IgD-negative memory B cell (primary cell): Measurements from ENCODE around the gene SOX4. TPM values are rescaled to one million over a fixed set of nuclear protein-coding genes. Genes with fewer than 3 reads are reported as not detected.
A peak's percentile ranks its signal among the peaks of the same experiment; 100 is the strongest.

ENCODE experiments used
- H3K27ac Mint-ChIP-seq, 3 donors: one replicate each; pipeline ENCODE4 v1.8.0; 2020 to 2022; ENCODE audit warnings: mild to moderate bottlenecking in 3 of 3, mixed read lengths in 3 of 3, moderate library complexity in 1 of 3
- H3K27me3 Mint-ChIP-seq: one replicate; pipeline ENCODE4 v1.8.0; 2021; ENCODE audit warnings: mixed read lengths
- H3K36me3 Mint-ChIP-seq: one replicate; pipeline ENCODE4 v1.8.0; 2020; ENCODE audit warnings: mild to moderate bottlenecking, mixed read lengths
- H3K4me1 Mint-ChIP-seq, 3 donors: one replicate each; pipeline ENCODE4 v1.8.0; 2020 to 2022; ENCODE audit warnings: mixed read lengths in 3 of 3, mild to moderate bottlenecking in 1 of 3
- H3K4me3 Mint-ChIP-seq, 4 donors: one replicate each; pipeline ENCODE4 v1.8.0; 2020 to 2022; ENCODE audit warnings: mild to moderate bottlenecking in 4 of 4, mixed read lengths in 4 of 4, moderate library complexity in 3 of 4
- H3K9me3 Mint-ChIP-seq, 3 donors: one replicate each; pipeline ENCODE4 v1.8.0; 2020 to 2021; ENCODE audit warnings: mixed read lengths in 3 of 3, mild to moderate bottlenecking in 1 of 3
- polyA plus RNA-seq: library from polyadenylated mRNA; unstranded; fragments of 300-500 nt; fragmentation: Illumina TruSeq; gene quantifications from one replicate; pipeline ENCODE4 v1.2.3, GENCODE V29; 2021

The SOX4 gene
- polyA plus RNA-seq, 1 donor from 2014 or later = 1.2 TPM

DNA sequence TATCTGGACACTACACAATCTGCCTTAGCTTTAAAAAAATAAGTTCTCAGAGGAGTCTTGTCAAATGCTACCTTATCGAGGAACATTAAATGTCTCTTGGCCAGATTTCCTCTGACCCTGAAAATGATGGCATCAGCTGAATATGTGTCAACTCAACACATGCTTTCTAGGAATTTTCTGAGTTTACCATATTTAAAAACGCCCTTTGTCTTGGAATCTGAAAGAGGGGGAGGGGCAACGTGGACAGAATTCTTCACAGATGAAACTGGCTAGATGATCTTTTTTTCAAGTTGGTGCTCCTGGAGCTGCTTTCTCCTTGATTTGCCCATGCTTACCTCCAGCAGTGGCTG, 5.1 kb downstream of the SOX4 start:
- Mint-ChIP-seq H3K27me3 (peaks cover 12% of the 10 kb centered on the region), H3K27ac (peak overlapping the region in 1 of 3 donors; percentile 27), H3K4me3 (peak overlapping the region in 1 of 4 donors; percentile 58), H3K36me3 (peaks cover 3% of the 10 kb centered on the region), H3K4me1 (peaks cover 9 to 14% (median 13%) of the 10 kb centered on the region in 3 donors), H3K9me3 (no peaks in the 10 kb centered on the region)

DNA sequence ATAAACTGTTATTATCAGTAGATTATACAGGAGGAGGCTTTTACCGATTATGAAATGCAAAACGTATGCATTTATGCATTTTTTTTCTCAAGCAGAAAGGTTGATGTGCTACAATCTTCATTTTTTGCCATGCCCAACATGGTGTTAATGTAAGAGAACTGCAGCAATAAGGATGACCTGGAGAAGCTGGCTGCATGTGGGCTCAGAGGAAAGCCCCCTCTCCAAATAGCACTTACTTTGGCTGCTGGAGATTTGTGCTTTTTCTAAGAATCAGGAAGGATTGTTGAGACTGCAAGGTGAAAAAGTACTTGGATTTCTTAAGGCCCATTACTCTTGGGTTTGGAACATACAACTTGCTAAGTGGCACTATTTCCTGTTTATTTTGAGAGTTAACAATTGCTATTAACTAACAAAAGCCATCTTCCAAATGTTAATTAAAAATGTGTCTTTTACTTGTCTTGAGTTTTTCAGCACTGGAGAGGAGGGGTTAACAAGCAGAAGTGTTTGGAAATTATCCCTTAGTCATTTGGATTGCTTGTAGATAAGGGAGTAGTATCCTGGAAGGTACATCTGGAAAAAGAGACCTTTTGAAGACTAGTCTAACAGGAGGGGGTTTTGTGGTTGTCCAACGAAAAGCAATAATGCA, 5.6 kb downstream of the SOX4 start:
- H3K4me3 Mint-ChIP-seq = peak overlapping the region in 1 of 4 donors; percentile 58
- H3K9me3 Mint-ChIP-seq = no peaks in the 10 kb centered on the region
- peak overlapping the region in 1 of 3 donors; percentile 27 for H3K27ac Mint-ChIP-seq
- H3K36me3 Mint-ChIP-seq = peaks cover 3% of the 10 kb centered on the region
- peaks cover 12% of the 10 kb centered on the region for H3K27me3 Mint-ChIP-seq
- H3K4me1 Mint-ChIP-seq = peaks cover 9 to 15% (median 14%) of the 10 kb centered on the region in 3 donors

DNA sequence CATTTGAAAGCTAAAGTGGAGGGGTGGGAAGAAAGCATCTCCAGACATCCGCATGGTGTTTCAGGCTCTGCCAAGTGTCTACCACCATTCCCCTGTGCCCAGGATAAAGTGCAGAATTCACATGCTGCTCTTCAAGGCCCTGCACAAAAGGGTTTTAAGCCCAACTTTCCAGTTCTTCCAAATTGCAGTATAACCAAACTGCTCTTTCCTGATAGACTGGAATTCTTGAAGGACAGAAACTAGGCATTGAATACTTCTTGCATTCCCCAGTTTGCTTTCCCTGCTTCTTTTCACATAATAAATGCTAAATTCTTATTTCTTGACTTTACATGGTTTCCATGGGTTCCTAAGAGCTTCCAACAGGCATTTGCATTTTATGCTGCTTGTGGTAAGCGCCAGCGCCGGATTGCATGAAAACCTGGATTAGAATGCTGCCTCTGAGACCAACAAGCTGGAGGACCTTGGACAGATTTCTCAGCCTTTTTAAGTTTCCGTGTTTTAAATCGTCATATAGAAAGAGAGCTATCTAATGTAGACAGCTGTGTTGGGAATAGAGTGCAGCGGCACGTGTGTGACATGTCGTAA, 7.9 kb downstream of the SOX4 start:
- H3K4me3 Mint-ChIP-seq = peak overlapping the region in 1 of 4 donors; percentile 17
- H3K27me3 Mint-ChIP-seq = peaks cover 6% of the 10 kb centered on the region
- H3K9me3 Mint-ChIP-seq = no peaks in the 10 kb centered on the region
- peaks cover 1% of the 10 kb centered on the region for H3K36me3 Mint-ChIP-seq
- peaks cover 6 to 19% (median 9%) of the 10 kb centered on the region in 3 donors for H3K4me1 Mint-ChIP-seq
- peak overlapping the region in 1 of 3 donors; percentile 67 for H3K27ac Mint-ChIP-seq

DNA sequence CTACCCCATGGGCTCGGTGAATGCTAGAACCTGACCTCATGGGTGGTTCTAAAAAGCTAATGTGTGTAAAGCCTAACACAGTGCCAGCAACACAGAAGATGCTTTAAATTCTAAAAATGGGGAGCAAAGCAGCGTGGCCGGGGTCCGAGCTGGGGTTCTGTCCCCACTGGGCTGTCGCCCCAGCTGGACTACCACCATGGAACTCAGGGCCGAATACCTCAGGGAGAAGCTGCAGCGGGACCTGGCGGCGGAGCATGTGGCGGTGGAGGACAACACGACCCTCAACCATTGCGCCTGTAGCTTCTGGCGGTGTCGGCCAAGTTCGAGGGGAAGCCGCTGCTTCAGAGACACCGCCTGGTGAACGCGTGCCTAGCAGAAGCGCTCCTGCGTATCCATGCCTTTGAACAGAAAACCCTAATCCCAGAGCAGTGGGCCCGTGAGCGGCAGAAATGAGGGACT, 8.4 kb downstream of the SOX4 start:
- Mint-ChIP-seq H3K4me3 (no peak overlapping the region), H3K4me1 (peaks cover 3 to 15% (median 6%) of the 10 kb centered on the region in 3 donors), H3K9me3 (no peaks in the 10 kb centered on the region), H3K27ac (peak overlapping the region in 1 of 3 donors; percentile 67), H3K36me3 (peaks cover 1% of the 10 kb centered on the region), H3K27me3 (peaks cover 3% of the 10 kb centered on the region)

- H3K36me3 Mint-ChIP-seq = peaks cover 1% of the 10 kb centered on the region
- peaks cover 0 to 11% (median 2%) of the 10 kb centered on the region in 3 donors for H3K4me1 Mint-ChIP-seq
- H3K27ac Mint-ChIP-seq = peak overlapping the region in 1 of 3 donors; percentile 31
- H3K4me3 Mint-ChIP-seq = no peak overlapping the region
- H3K9me3 Mint-ChIP-seq = no peaks in the 10 kb centered on the region
- H3K27me3 Mint-ChIP-seq = no peaks in the 10 kb centered on the region
Observed at GRCh38 chr6:21603082-21603952, 9.8 kb downstream of the SOX4 start.

DNA sequence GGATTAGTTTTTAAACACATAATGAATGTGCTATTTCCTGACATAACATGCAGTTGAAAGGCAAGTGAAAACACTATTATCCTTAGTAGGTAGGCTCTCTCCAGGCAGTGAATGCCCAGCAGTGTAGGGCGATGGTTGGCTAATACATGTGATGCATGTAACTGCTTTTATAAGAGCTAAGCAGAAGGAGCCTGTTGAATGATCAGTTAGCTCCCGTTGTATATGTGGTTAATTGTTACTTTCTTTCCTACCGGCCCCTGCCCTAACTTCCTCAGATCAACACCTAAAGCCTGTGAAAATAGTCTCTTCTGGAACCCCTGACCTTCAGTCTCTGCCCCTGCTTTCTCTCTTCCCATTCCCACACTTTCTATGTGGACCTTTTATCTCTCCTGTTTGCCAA, 10.5 kb downstream of the SOX4 start:
- Mint-ChIP-seq H3K27me3 (no peaks in the 10 kb centered on the region), H3K27ac (no peak overlapping the region), H3K4me3 (no peak overlapping the region), H3K36me3 (peaks cover 1% of the 10 kb centered on the region), H3K9me3 (no peaks in the 10 kb centered on the region), H3K4me1 (peaks cover 0 to 6% (median 2%) of the 10 kb centered on the region in 3 donors)

GRCh38 chr6:21605166-21605565, 11.6 kb downstream of the SOX4 start:
- Mint-ChIP-seq H3K36me3 (peaks cover 1% of the 10 kb centered on the region), H3K9me3 (no peaks in the 10 kb centered on the region)

DNA sequence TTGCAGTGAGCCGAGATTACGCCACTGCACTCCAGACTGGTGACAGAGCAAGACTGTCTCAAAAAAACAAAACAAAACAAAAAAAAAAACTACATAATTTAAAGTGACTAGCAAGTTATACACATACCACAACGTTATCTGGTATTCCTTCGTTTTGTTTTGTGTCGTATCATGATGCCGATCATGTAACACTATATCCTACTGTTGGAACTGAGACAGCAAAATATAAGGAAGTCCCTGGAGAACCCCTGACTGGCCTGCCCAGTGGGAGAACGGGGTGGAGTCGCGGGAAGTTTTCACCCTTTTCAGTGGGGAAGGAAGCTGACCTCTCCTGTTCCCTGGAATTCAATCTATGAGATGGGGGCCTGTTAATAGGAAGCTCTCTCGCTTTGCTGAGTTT, 15.1 kb downstream of the SOX4 start:
- Mint-ChIP-seq H3K4me1 (peaks cover 8 to 14% (median 13%) of the 10 kb centered on the region in 3 donors), H3K9me3 (no peaks in the 10 kb centered on the region), H3K36me3 (no peaks in the 10 kb centered on the region), H3K4me3 (no peak overlapping the region), H3K27ac (no peak overlapping the region), H3K27me3 (no peaks in the 10 kb centered on the region)

More at GRCh38 chr6:21605166-21605565, 11.6 kb downstream of the SOX4 start:
- Mint-ChIP-seq H3K27ac (no peak overlapping the region), H3K4me1 (peaks cover 4 to 7% (median 5%) of the 10 kb centered on the region in 3 donors), H3K4me3 (no peak overlapping the region), H3K27me3 (no peaks in the 10 kb centered on the region)

- H3K27me3 Mint-ChIP-seq = no peaks in the 10 kb centered on the region
- peaks cover 7 to 13% (median 8%) of the 10 kb centered on the region in 3 donors for H3K4me1 Mint-ChIP-seq
- H3K27ac Mint-ChIP-seq = peak overlapping the region in 1 of 3 donors; percentile 65
- H3K9me3 Mint-ChIP-seq = no peaks in the 10 kb centered on the region
- H3K4me3 Mint-ChIP-seq = no peak overlapping the region
- H3K36me3 Mint-ChIP-seq = no peaks in the 10 kb centered on the region
Observed at GRCh38 chr6:21609881-21610329, 16.4 kb downstream of the SOX4 start.

DNA sequence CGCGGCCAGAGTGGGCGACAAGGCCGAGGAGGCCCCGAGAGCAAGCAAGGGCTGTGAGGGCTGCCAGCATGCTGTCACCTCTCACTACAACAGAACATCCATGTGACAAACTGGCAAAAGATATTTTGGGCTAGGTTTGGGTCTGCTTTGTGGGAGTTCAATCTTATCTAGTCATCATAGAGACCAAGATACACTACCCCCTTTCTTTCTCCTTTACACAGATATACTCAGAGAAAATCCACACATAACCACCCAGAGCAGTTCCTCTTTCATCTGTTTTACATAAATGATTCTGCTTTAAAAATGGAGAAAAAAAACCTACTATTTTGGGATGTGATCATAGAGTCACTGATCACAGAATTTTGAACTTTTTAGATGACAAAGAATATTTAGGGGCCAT, 16.8 kb downstream of the SOX4 start:
- Mint-ChIP-seq H3K27ac (peak overlapping the region in 1 of 3 donors; percentile 65), H3K36me3 (no peaks in the 10 kb centered on the region), H3K9me3 (no peaks in the 10 kb centered on the region)

GRCh38 chr6:21611485-21611884, 17.9 kb downstream of the SOX4 start:
- H3K4me1 Mint-ChIP-seq = peaks cover 7 to 13% (median 8%) of the 10 kb centered on the region in 3 donors
- H3K27ac Mint-ChIP-seq = no peak overlapping the region
- H3K27me3 Mint-ChIP-seq = peaks cover 2% of the 10 kb centered on the region
- no peak overlapping the region for H3K4me3 Mint-ChIP-seq
- H3K36me3 Mint-ChIP-seq = no peaks in the 10 kb centered on the region
- no peaks in the 10 kb centered on the region for H3K9me3 Mint-ChIP-seq

More for the DNA sequence above, 16.8 kb downstream of the SOX4 start:
- Mint-ChIP-seq H3K4me1 (peaks cover 7 to 13% (median 8%) of the 10 kb centered on the region in 3 donors), H3K4me3 (peak overlapping the region in 1 of 4 donors; percentile 19), H3K27me3 (peaks cover 2% of the 10 kb centered on the region)

DNA sequence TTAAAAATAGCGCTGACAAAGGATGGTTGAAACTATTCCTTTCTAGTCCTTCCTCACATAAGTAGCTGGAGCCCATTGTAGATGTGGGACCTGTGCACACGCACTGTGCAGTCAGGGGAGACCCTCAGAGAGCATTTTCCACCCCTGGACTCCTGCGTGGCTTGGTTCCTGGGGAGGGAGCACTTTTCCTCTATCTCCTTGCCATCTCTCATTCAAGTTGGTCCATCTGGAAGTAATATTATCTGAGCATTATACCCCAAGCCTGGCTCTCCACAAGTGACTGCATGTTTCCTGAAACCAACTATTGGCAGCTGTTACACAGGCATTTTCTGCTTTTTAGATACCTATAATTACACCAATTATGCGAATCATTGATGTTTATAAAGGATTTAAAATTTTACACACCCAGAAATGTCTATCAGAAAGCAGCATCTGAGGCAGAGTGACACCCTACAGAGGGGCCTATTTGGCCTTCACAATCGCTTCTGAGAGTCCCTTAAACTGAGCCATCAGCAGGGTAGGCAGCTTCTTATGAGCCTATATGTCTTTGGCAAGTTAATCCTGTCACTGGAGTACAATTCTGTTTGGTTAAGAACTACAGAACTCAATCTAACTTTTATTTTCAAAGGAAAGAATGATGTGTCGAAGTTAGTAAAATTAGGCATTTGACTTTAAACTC, 18.7 kb downstream of the SOX4 start:
- H3K9me3 Mint-ChIP-seq = no peaks in the 10 kb centered on the region
- H3K36me3 Mint-ChIP-seq = no peaks in the 10 kb centered on the region
- peaks cover 2% of the 10 kb centered on the region for H3K27me3 Mint-ChIP-seq
- H3K27ac Mint-ChIP-seq = no peak overlapping the region
- peaks cover 7 to 13% (median 8%) of the 10 kb centered on the region in 3 donors for H3K4me1 Mint-ChIP-seq
- H3K4me3 Mint-ChIP-seq = no peak overlapping the region

DNA sequence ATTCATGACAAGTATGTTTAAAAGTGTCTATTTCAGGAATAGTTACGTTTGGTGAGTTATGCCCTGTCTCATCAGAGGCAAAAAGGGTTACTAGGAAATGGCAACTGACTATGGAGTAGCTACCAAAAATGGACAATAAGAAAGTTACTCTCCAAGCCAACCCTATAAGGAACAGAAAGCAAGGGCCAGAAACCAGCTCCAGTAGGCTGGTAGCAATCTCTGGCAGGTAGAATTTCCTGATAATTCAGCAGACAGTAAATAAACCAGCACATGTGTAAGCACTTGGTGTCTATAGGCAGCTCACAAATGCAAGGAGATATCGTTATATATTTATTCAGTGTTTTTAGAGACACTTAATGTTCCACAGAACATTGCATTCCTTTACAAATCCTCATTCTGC, 20.3 kb downstream of the SOX4 start:
- Mint-ChIP-seq H3K27me3 (peaks cover 5% of the 10 kb centered on the region), H3K4me3 (no peak overlapping the region), H3K27ac (no peak overlapping the region), H3K4me1 (peaks cover 7 to 13% (median 8%) of the 10 kb centered on the region in 3 donors), H3K9me3 (no peaks in the 10 kb centered on the region), H3K36me3 (no peaks in the 10 kb centered on the region)

DNA sequence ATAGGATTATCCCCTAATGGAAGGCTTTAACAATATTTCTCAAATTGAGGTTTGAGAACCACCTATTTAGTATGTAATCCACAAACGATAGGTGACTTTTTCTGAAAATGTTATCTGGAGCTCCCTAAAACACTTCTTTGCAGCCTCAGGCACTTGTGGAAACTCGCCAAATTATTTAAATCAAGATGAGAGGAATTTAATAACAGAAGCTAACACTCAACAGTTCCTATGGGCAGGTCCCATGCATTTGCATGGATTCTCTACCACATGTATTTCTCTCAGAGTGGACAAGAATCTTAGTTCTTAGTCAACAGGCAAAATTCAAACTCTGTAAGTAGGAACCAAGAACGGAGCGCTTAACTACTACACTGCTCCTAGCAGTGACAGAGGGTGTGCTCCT, 20.7 kb downstream of the SOX4 start:
- Mint-ChIP-seq H3K36me3 (no peaks in the 10 kb centered on the region), H3K27me3 (peaks cover 5% of the 10 kb centered on the region), H3K4me3 (no peak overlapping the region), H3K4me1 (peaks cover 7 to 13% (median 8%) of the 10 kb centered on the region in 3 donors), H3K9me3 (no peaks in the 10 kb centered on the region), H3K27ac (no peak overlapping the region)
